NOMO-1 treated with dmso at 0.1 percent for 144 hours (cell line): ENCODE data around the gene TESMIN.

Source experiments
- DNase-seq: peaks from one replicate; lab custom pipeline; 2025; ENCODE audit not compliant: unreplicated experiment; lab: John Stamatoyannopoulos, UW

TESMIN gene

GRCh38 chr11:68763181-68763721 lies 11.9 kb upstream of the TESMIN start:
- DNase-seq, result no peak

- DNase-seq, result no peak
These were observed 11.2 kb upstream of the TESMIN start for GRCh38 chr11:68762481-68762880.

GRCh38 chr11:68761801-68762200 lies 10.5 kb upstream of the TESMIN start:
- no peak for DNase-seq

- no peak for DNase-seq
These were observed 8.7 kb upstream of the TESMIN start for GRCh38 chr11:68759991-68760390.

GRCh38 chr11:68757711-68758110 lies 6.4 kb upstream of the TESMIN start:
- DNase-seq, result no peak

- DNase-seq, result no peak
These were observed 4.9 kb upstream of the TESMIN start for GRCh38 chr11:68756171-68756766.

GRCh38 chr11:68753300-68753699 lies 2.0 kb upstream of the TESMIN start:
- DNase-seq, result no peak

- no peak for DNase-seq
These were observed 355 bp downstream of the TESMIN start for GRCh38 chr11:68751004-68751325.

GRCh38 chr11:68750195-68751003 lies 921 bp downstream of the TESMIN start:
- peak; percentile 45 for DNase-seq

- peak; percentile 25 for DNase-seq
These were observed 1.8 kb downstream of the TESMIN start for GRCh38 chr11:68749229-68750123.

GRCh38 chr11:68748061-68748460 lies 3.3 kb downstream of the TESMIN start:
- no peak for DNase-seq

GRCh38 chr11:68743539-68743938 lies 7.8 kb downstream of the TESMIN start:
- DNase-seq, result no peak

GRCh38 chr11:68741463-68741862 lies 9.9 kb downstream of the TESMIN start:
- DNase-seq, result no peak

GRCh38 chr11:68735646-68736045 lies 15.7 kb downstream of the TESMIN start:
- DNase-seq, result peak; percentile 43

GRCh38 chr11:68735125-68735524 lies 16.2 kb downstream of the TESMIN start:
- DNase-seq, result no peak

- DNase-seq, result no peak
These were observed 17.2 kb downstream of the TESMIN start for GRCh38 chr11:68734111-68734510.

GRCh38 chr11:68727783-68728182 lies 23.5 kb downstream of the TESMIN start:
- DNase-seq, result no peak

- DNase-seq, result peak; percentile 38
These were observed 27.0 kb downstream of the TESMIN start for GRCh38 chr11:68724293-68724692.

- DNase-seq, result no peak
These were observed 29.2 kb downstream of the TESMIN start for GRCh38 chr11:68722143-68722542.

- no peak for DNase-seq
These were observed 30.2 kb downstream of the TESMIN start for GRCh38 chr11:68721075-68721474.

GRCh38 chr11:68715456-68716122 lies 35.7 kb downstream of the TESMIN start:
- no peak for DNase-seq
